Measurements from ENCODE around the gene HLA-G. TPM values are rescaled to one million over a fixed set of nuclear protein-coding genes. Genes with fewer than 3 reads are reported as not detected.

The HLA-G gene
- total RNA-seq, 1 experiment from 2014 or later: not detected

DNA sequence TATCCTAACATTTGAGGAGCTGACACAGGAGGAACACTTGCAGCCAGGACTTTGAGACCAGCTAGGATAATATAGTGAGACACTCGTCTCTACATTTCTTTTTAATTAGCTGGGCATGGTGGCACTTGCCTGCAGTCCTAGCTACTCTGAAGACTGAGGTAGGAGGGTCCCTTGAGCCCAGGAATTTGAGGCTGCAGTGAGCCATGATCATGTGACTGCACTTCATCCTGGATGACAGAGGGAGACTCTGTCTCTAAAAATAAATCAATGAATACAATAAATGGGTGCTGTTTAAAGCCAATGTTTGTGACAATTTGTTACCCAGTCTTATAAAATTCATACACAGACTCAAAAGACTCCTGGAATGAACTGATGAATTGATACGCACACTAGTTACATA is 1.8 kb upstream of the HLA-G start:
- H3K9me3 Mint-ChIP-seq (ENCODE audit: unreplicated experiment): no peaks in the 10 kb centered on the region
- H3K27ac Mint-ChIP-seq (ENCODE audit: low read depth, unreplicated experiment): no peak overlapping the region
- POLR2A ChIA-PET: no interaction called here
- BruUV-seq (replicated peaks): no TSS peak
- H3K4me1 Mint-ChIP-seq (ENCODE audit: insufficient read depth, unreplicated experiment): peaks cover 8% of the 10 kb centered on the region
- DNase-seq (ENCODE audit: unreplicated experiment): no peak
- CTCF ChIA-PET: interaction anchor here (1.0 kb wide), 1 partner anchor 9 kb away, joined by 6 read pairs; no protein-coding TSS in a partner anchor
- intact Hi-C loops (cut with micrococcal nuclease): no loop called here
- no peaks in the 10 kb centered on the region for H3K27me3 Mint-ChIP-seq (ENCODE audit: insufficient read depth, unreplicated experiment)
- no peaks in the 10 kb centered on the region for H3K36me3 Mint-ChIP-seq (ENCODE audit: insufficient read depth, unreplicated experiment)
- TF ChIP-seq, protein P1, sequence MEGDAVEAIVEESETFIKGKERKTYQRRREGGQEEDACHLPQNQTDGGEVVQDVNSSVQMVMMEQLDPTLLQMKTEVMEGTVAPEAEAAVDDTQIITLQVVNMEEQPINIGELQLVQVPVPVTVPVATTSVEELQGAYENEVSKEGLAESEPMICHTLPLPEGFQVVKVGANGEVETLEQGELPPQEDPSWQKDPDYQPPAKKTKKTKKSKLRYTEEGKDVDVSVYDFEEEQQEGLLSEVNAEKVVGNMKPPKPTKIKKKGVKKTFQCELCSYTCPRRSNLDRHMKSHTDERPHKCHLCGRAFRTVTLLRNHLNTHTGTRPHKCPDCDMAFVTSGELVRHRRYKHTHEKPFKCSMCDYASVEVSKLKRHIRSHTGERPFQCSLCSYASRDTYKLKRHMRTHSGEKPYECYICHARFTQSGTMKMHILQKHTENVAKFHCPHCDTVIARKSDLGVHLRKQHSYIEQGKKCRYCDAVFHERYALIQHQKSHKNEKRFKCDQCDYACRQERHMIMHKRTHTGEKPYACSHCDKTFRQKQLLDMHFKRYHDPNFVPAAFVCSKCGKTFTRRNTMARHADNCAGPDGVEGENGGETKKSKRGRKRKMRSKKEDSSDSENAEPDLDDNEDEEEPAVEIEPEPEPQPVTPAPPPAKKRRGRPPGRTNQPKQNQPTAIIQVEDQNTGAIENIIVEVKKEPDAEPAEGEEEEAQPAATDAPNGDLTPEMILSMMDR (IDR thresholded peaks at IDR 0.05; ENCODE audit: unreplicated experiment): no peak
- no peak overlapping the region for H3K4me3 Mint-ChIP-seq (ENCODE audit: unreplicated experiment)

DNA sequence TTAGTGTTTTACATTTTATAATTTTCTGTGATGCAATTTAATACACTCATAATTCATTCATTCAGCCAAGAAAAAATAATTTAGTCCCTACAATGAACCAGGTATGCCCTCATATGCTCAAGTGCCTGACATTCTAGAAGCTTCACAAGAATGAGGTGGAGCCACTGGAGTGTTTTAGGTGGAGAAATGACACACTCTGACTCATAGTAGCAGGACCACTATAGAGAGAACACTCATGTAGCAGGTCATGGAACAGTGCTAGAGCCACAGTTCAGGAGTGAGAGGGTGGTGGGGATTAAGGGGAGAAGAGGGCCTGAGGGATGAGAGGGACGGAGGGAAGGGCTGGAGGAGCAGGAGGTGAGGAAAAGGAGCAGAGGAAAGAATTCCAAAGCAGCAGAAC is 1.4 kb upstream of the HLA-G start:
- H3K36me3 Mint-ChIP-seq (ENCODE audit: insufficient read depth, unreplicated experiment): no peaks in the 10 kb centered on the region
- DNase-seq (ENCODE audit: unreplicated experiment): no peak
- H3K9me3 Mint-ChIP-seq (ENCODE audit: unreplicated experiment): no peaks in the 10 kb centered on the region
- no peaks in the 10 kb centered on the region for H3K27me3 Mint-ChIP-seq (ENCODE audit: insufficient read depth, unreplicated experiment)
- no peak overlapping the region for H3K4me3 Mint-ChIP-seq (ENCODE audit: unreplicated experiment)
- H3K4me1 Mint-ChIP-seq (ENCODE audit: insufficient read depth, unreplicated experiment): peaks cover 8% of the 10 kb centered on the region
- no TSS peak for BruUV-seq (replicated peaks)
- TF ChIP-seq, protein P1 (IDR thresholded peaks at IDR 0.05; ENCODE audit: unreplicated experiment): no peak
- POLR2A ChIA-PET: interaction anchor here (0.6 kb wide), 1 partner anchor 24 kb away, joined by 3 read pairs; no protein-coding TSS in a partner anchor
- CTCF ChIA-PET: interaction anchor here (1.0 kb wide), 1 partner anchor 9 kb away, joined by 6 read pairs; no protein-coding TSS in a partner anchor
- no peak overlapping the region for H3K27ac Mint-ChIP-seq (ENCODE audit: low read depth, unreplicated experiment)
- intact Hi-C loops (cut with micrococcal nuclease): no loop called here

DNA sequence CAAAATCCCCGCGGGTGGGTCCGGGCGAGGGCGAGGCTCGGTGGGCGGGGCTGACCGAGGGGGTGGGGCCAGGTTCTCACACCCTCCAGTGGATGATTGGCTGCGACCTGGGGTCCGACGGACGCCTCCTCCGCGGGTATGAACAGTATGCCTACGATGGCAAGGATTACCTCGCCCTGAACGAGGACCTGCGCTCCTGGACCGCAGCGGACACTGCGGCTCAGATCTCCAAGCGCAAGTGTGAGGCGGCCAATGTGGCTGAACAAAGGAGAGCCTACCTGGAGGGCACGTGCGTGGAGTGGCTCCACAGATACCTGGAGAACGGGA is 809 bp downstream of the HLA-G start:
- Mint-ChIP-seq H3K4me1 (ENCODE audit: insufficient read depth, unreplicated experiment) (peaks cover 8% of the 10 kb centered on the region), H3K36me3 (ENCODE audit: insufficient read depth, unreplicated experiment) (no peaks in the 10 kb centered on the region), H3K27ac (ENCODE audit: low read depth, unreplicated experiment) (no peak overlapping the region), H3K9me3 (ENCODE audit: unreplicated experiment) (no peaks in the 10 kb centered on the region), H3K27me3 (ENCODE audit: insufficient read depth, unreplicated experiment) (peaks cover 12% of the 10 kb centered on the region), H3K4me3 (ENCODE audit: unreplicated experiment) (no peak overlapping the region)
- ChIA-PET POLR2A (no interaction called here), CTCF (no interaction called here)
- intact Hi-C loops (cut with micrococcal nuclease): no loop called here
- DNase-seq (ENCODE audit: unreplicated experiment): no peak
- no TSS peak for BruUV-seq (replicated peaks)
- TF ChIP-seq, protein P1 (IDR thresholded peaks at IDR 0.05; ENCODE audit: unreplicated experiment): no peak

DNA sequence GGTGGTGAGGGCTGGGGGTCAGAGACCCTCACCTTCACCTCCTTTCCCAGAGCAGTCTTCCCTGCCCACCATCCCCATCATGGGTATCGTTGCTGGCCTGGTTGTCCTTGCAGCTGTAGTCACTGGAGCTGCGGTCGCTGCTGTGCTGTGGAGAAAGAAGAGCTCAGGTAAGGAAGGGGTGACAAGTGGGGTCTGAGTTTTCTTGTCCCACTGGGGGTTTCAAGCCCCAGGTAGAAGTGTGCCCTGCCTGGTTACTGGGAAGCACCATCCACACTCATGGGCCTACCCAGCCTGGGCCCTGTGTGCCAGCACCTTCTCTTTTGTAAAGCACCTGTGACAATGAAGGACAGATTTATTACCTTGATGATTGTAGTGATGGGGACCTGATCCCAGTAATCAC is 2.1 kb downstream of the HLA-G start:
- Mint-ChIP-seq H3K4me1 (ENCODE audit: insufficient read depth, unreplicated experiment) (peaks cover 8% of the 10 kb centered on the region), H3K4me3 (ENCODE audit: unreplicated experiment) (no peak overlapping the region), H3K27me3 (ENCODE audit: insufficient read depth, unreplicated experiment) (peaks cover 13% of the 10 kb centered on the region), H3K36me3 (ENCODE audit: insufficient read depth, unreplicated experiment) (no peaks in the 10 kb centered on the region), H3K9me3 (ENCODE audit: unreplicated experiment) (no peaks in the 10 kb centered on the region), H3K27ac (ENCODE audit: low read depth, unreplicated experiment) (no peak overlapping the region)
- TF ChIP-seq, protein P1 (IDR thresholded peaks at IDR 0.05; ENCODE audit: unreplicated experiment): no peak
- POLR2A ChIA-PET: no interaction called here
- CTCF ChIA-PET: interaction anchor here (0.6 to 1.4 kb wide), 3 partner anchors 90 to 133 kb away, joined by 3 to 4 read pairs (median 3); no protein-coding TSS in a partner anchor
- DNase-seq (ENCODE audit: unreplicated experiment): no peak
- intact Hi-C loops (cut with micrococcal nuclease): no loop called here
- BruUV-seq (replicated peaks): no TSS peak
